T-cell (primary cell): ENCODE measurements around the gene POLDIP2. TPM values are rescaled to one million over a fixed set of nuclear protein-coding genes. Genes with fewer than 3 reads are reported as not detected.

Experiments
- ATAC-seq, 4 experiments: fragments of 200-7000 bp in 3 of 4; fragments of 150-1000 bp in 1 of 4; cut with Tn5 transposase; replicated peaks in 1 of 4; 1 replicate in 3 of 4; 2 replicates in 1 of 4; pipeline ENCODE4 v1.10.0; 2021; ENCODE audit warnings: moderate library complexity in 3 of 4, mild to moderate bottlenecking in 2 of 4, moderate number of reproducible peaks in 1 of 4
- CTCF ChIA-PET, 2 donors: fragments of 300-600 bp; sonication (Branson Sonifier 250); formaldehyde crosslinking; loops; one replicate each; lab custom pipeline; 2022; ENCODE audit warnings: antibody characterized with exemption in 2 of 2; lab: Charles Lee
- POLR2A ChIA-PET, 2 donors: fragments of 300-600 bp; sonication (Branson Sonifier 250); formaldehyde crosslinking; loops; one replicate each; lab custom pipeline; 2022; ENCODE audit warnings: antibody characterized with exemption in 2 of 2; lab: Charles Lee
- DNase-seq, 35 experiments: peaks; one replicate each; pipeline versions ENCODE4 v3.0.0 to v3.0.0-alpha.2; 2013 to 2023
- H3K27ac ChIP-seq: one replicate; pipeline ENCODE4 v1.5.1; 2013; ENCODE audit warnings: low read length
- H3K27me3 ChIP-seq, 2 experiments: replicated peaks in 1 of 2; 1 replicate in 1 of 2; 2 replicates in 1 of 2; pipeline versions ENCODE4 v1.6.1 to v1.7.0; 2013; ENCODE audit warnings: low read length in 1 of 2, mixed read lengths in 1 of 2; ENCODE audit not compliant: control insufficient read depth in 2 of 2, insufficient read depth in 2 of 2; ENCODE audit errors: extremely low read depth in 1 of 2
- H3K36me3 ChIP-seq, 2 donors: 1 replicate in 1 of 2; 2 replicates in 1 of 2; pipeline versions ENCODE4 v1.6.1 to v1.7.0; 2013; ENCODE audit warnings: low read length in 1 of 2; ENCODE audit not compliant: control insufficient read depth in 2 of 2, insufficient read depth in 1 of 2; ENCODE audit errors: extremely low read depth in 1 of 2
- H3K4me1 ChIP-seq, 2 experiments: 1 replicate in 1 of 2; 2 replicates in 1 of 2; pipeline versions ENCODE4 v1.6.1 to v1.7.0; 2013; ENCODE audit warnings: low read length in 2 of 2, mixed read lengths in 1 of 2; ENCODE audit not compliant: insufficient read depth in 2 of 2, control insufficient read depth in 1 of 2; ENCODE audit errors: extremely low read depth in 1 of 2
- H3K4me3 ChIP-seq, 2 donors: 1 replicate in 1 of 2; 2 replicates in 1 of 2; pipeline versions ENCODE4 v1.5.1 to v1.7.0; 2013; ENCODE audit warnings: mild to moderate bottlenecking in 2 of 2, low read length in 1 of 2, moderate library complexity in 1 of 2; ENCODE audit not compliant: control insufficient read depth in 1 of 2; ENCODE audit errors: extremely low read depth in 1 of 2
- H3K9me3 ChIP-seq: 2 replicates; pipeline ENCODE4 v1.7.0; 2013
- H3K27ac Mint-ChIP-seq, 2 donors: one replicate each; pipeline ENCODE4 v1.8.0; 2020 to 2021; ENCODE audit warnings: mild to moderate bottlenecking in 2 of 2, mixed read lengths in 2 of 2
- H3K27me3 Mint-ChIP-seq, 2 donors: one replicate each; pipeline ENCODE4 v1.8.0; 2021 to 2022; ENCODE audit warnings: mixed read lengths in 2 of 2
- H3K36me3 Mint-ChIP-seq: one replicate; pipeline ENCODE4 v1.8.0; 2021; ENCODE audit warnings: mixed read lengths
- H3K4me1 Mint-ChIP-seq, 3 donors: one replicate each; pipeline ENCODE4 v1.8.0; 2020 to 2022; ENCODE audit warnings: mixed read lengths in 3 of 3, mild to moderate bottlenecking in 1 of 3
- H3K4me3 Mint-ChIP-seq, 3 donors: one replicate each; pipeline ENCODE4 v1.8.0; 2020 to 2022; ENCODE audit warnings: mild to moderate bottlenecking in 3 of 3, mixed read lengths in 3 of 3, moderate library complexity in 3 of 3
- H3K9me3 Mint-ChIP-seq, 3 donors: one replicate each; pipeline ENCODE4 v1.8.0; 2020 to 2022; ENCODE audit warnings: mixed read lengths in 3 of 3
- WGBS: methylation state at CpG from one replicate; pipeline ENCODE4 v1.1.5; 2013; ENCODE audit warnings: missing lambda C conversion rate; ENCODE audit not compliant: insufficient coverage; 5-methylcytosine and 5-hydroxymethylcytosine counted together
- total RNA-seq, 35 experiments: library from RNA in 6 of 35; stranded (reverse) in 6 of 35; fragments of 120-200 nt in 1 of 35; gene quantifications; one replicate each; pipeline versions ENCODE4 v1.2.1 to v1.2.4 and lab custom pipeline; 2013 to 2026

POLDIP2 gene
- total RNA-seq, 5 donors from 2014 or later (not counting 1 experiment from before 2014, with no cell fraction given) = 29.2 to 38.7 (median 33.2) TPM

- Histone ChIP-seq H3K36me3 (no peaks in the 10 kb centered on the region), H3K9me3 (no peaks in the 10 kb centered on the region), H3K27ac (no peak overlapping the region), H3K4me1 (peaks cover 5 to 21% of the 10 kb centered on the region in 2 experiments), H3K4me3 (no peak overlapping the region), H3K27me3 (no peaks in the 10 kb centered on the region)
- 93% methylated on average over 8 of the region's 10 CpGs for WGBS
- POLR2A ChIA-PET = no interaction called here
- DNase-seq (peak in 1 of 35 experiments; percentile 30), ATAC-seq (no peak)
- Mint-ChIP-seq H3K4me1 (peaks cover 17 to 19% (median 19%) of the 10 kb centered on the region in 3 donors), H3K9me3 (no peaks in the 10 kb centered on the region), H3K27ac (no peak overlapping the region), H3K36me3 (no peaks in the 10 kb centered on the region), H3K27me3 (no peaks in the 10 kb centered on the region), H3K4me3 (peak overlapping the region in 1 of 3 donors; percentile 97)
- CTCF ChIA-PET = no interaction called here
Measured at GRCh38 chr17:28369684-28370034, 12.3 kb upstream of the POLDIP2 start.

GRCh38 chr17:28368915-28369683, 11.8 kb upstream of the POLDIP2 start:
- Mint-ChIP-seq H3K27ac (no peak overlapping the region), H3K36me3 (no peaks in the 10 kb centered on the region), H3K4me1 (peaks cover 17 to 19% (median 19%) of the 10 kb centered on the region in 3 donors), H3K27me3 (no peaks in the 10 kb centered on the region), H3K4me3 (peak overlapping the region in 1 of 3 donors; percentile 31), H3K9me3 (no peaks in the 10 kb centered on the region)
- 94% methylated on average over 14 of the region's 23 CpGs for WGBS
- DNase-seq = no peak
- CTCF ChIA-PET = no interaction called here
- no peak for ATAC-seq
- POLR2A ChIA-PET = no interaction called here
- Histone ChIP-seq H3K9me3 (no peaks in the 10 kb centered on the region), H3K4me3 (no peak overlapping the region), H3K4me1 (peaks cover 5 to 21% of the 10 kb centered on the region in 2 experiments), H3K27ac (no peak overlapping the region), H3K36me3 (peaks cover under 1 to 3% of the 10 kb centered on the region in 2 donors), H3K27me3 (no peaks in the 10 kb centered on the region)

GRCh38 chr17:28368306-28368831, 11.0 kb upstream of the POLDIP2 start:
- no peak overlapping the region for H3K4me3 Mint-ChIP-seq
- H3K36me3 Mint-ChIP-seq = peaks cover 3% of the 10 kb centered on the region
- 88% methylated on average over 4 of the region's 5 CpGs for WGBS
- no peak for DNase-seq
- Histone ChIP-seq H3K27me3 (no peaks in the 10 kb centered on the region), H3K9me3 (no peaks in the 10 kb centered on the region), H3K4me1 (peaks cover 5 to 21% of the 10 kb centered on the region in 2 experiments), H3K36me3 (peaks cover 3 to 11% of the 10 kb centered on the region in 2 donors), H3K4me3 (no peak overlapping the region), H3K27ac (no peak overlapping the region)
- H3K27ac Mint-ChIP-seq = no peak overlapping the region
- no peaks in the 10 kb centered on the region for H3K9me3 Mint-ChIP-seq
- no peaks in the 10 kb centered on the region for H3K27me3 Mint-ChIP-seq
- H3K4me1 Mint-ChIP-seq = peaks cover 12 to 16% (median 16%) of the 10 kb centered on the region in 3 donors
- ChIA-PET POLR2A (no interaction called here), CTCF (no interaction called here)
- no peak for ATAC-seq

GRCh38 chr17:28367641-28368305, 10.4 kb upstream of the POLDIP2 start:
- no peak overlapping the region for H3K4me3 ChIP-seq
- H3K27me3 ChIP-seq = no peaks in the 10 kb centered on the region
- Mint-ChIP-seq H3K9me3 (no peaks in the 10 kb centered on the region), H3K4me3 (no peak overlapping the region), H3K36me3 (peaks cover 4% of the 10 kb centered on the region), H3K27me3 (no peaks in the 10 kb centered on the region), H3K27ac (no peak overlapping the region), H3K4me1 (peaks cover 6 to 10% (median 10%) of the 10 kb centered on the region in 3 donors)
- POLR2A ChIA-PET = no interaction called here
- H3K4me1 ChIP-seq = peaks cover 5 to 16% of the 10 kb centered on the region in 2 experiments
- no peak for ATAC-seq
- DNase-seq = no peak
- 89% methylated on average over 19 of the region's 21 CpGs for WGBS
- no peaks in the 10 kb centered on the region for H3K9me3 ChIP-seq
- H3K36me3 ChIP-seq = peaks cover 3 to 16% of the 10 kb centered on the region in 2 donors
- CTCF ChIA-PET = no interaction called here
- H3K27ac ChIP-seq = no peak overlapping the region

GRCh38 chr17:28366605-28367004, 9.3 kb upstream of the POLDIP2 start:
- no CpG with 5 or more reads among the region's 1 CpG for WGBS

GRCh38 chr17:28365487-28365886, 8.2 kb upstream of the POLDIP2 start:
- Histone ChIP-seq H3K27ac (no peak overlapping the region), H3K4me3 (no peak overlapping the region), H3K27me3 (no peaks in the 10 kb centered on the region), H3K36me3 (peaks cover 11 to 38% of the 10 kb centered on the region in 2 donors), H3K9me3 (no peaks in the 10 kb centered on the region), H3K4me1 (no peaks in the 10 kb centered on the region)
- DNase-seq (no peak), ATAC-seq (no peak)
- CTCF ChIA-PET = no interaction called here
- Mint-ChIP-seq H3K9me3 (no peaks in the 10 kb centered on the region), H3K4me1 (no peaks in the 10 kb centered on the region), H3K36me3 (peaks cover 16% of the 10 kb centered on the region), H3K27me3 (no peaks in the 10 kb centered on the region), H3K27ac (no peak overlapping the region), H3K4me3 (no peak overlapping the region)
- no CpG with 5 or more reads among the region's 3 CpGs for WGBS
- POLR2A ChIA-PET = no interaction called here

More at GRCh38 chr17:28366605-28367004, 9.3 kb upstream of the POLDIP2 start:
- Histone ChIP-seq H3K36me3 (peaks cover 4 to 26% of the 10 kb centered on the region in 2 donors), H3K27me3 (no peaks in the 10 kb centered on the region), H3K9me3 (no peaks in the 10 kb centered on the region), H3K4me3 (no peak overlapping the region), H3K27ac (no peak overlapping the region), H3K4me1 (peaks cover 0 to 6% of the 10 kb centered on the region in 2 experiments)
- peaks cover 4 to 5% (median 4%) of the 10 kb centered on the region in 3 donors for H3K4me1 Mint-ChIP-seq
- no peaks in the 10 kb centered on the region for H3K27me3 Mint-ChIP-seq
- H3K36me3 Mint-ChIP-seq = peaks cover 4% of the 10 kb centered on the region
- DNase-seq = no peak
- CTCF ChIA-PET = no interaction called here
- no peak for ATAC-seq
- no peaks in the 10 kb centered on the region for H3K9me3 Mint-ChIP-seq
- no peak overlapping the region for H3K4me3 Mint-ChIP-seq
- POLR2A ChIA-PET = interaction anchor here in 1 of 2 donors (0.7 kb wide), 1 partner anchor 22 kb away, joined by 3 read pairs; no protein-coding TSS in a partner anchor
- no peak overlapping the region for H3K27ac Mint-ChIP-seq
